CD4-positive, alpha-beta T cell treated with Interleukin-17A for 1 hour (primary cell): Measurements from ENCODE around the gene PPP1R13B.
"Not testable (repeated sequence)": the region's sequence is repeated elsewhere in the genome, so short reads cannot be mapped to it uniquely, and the experiment has no call there.

Source experiments
- DNase-seq: peaks from one replicate; pipeline ENCODE4 v3.0.0-alpha.2; 2020

Gene PPP1R13B, protein sequence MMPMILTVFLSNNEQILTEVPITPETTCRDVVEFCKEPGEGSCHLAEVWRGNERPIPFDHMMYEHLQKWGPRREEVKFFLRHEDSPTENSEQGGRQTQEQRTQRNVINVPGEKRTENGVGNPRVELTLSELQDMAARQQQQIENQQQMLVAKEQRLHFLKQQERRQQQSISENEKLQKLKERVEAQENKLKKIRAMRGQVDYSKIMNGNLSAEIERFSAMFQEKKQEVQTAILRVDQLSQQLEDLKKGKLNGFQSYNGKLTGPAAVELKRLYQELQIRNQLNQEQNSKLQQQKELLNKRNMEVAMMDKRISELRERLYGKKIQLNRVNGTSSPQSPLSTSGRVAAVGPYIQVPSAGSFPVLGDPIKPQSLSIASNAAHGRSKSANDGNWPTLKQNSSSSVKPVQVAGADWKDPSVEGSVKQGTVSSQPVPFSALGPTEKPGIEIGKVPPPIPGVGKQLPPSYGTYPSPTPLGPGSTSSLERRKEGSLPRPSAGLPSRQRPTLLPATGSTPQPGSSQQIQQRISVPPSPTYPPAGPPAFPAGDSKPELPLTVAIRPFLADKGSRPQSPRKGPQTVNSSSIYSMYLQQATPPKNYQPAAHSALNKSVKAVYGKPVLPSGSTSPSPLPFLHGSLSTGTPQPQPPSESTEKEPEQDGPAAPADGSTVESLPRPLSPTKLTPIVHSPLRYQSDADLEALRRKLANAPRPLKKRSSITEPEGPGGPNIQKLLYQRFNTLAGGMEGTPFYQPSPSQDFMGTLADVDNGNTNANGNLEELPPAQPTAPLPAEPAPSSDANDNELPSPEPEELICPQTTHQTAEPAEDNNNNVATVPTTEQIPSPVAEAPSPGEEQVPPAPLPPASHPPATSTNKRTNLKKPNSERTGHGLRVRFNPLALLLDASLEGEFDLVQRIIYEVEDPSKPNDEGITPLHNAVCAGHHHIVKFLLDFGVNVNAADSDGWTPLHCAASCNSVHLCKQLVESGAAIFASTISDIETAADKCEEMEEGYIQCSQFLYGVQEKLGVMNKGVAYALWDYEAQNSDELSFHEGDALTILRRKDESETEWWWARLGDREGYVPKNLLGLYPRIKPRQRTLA

DNA sequence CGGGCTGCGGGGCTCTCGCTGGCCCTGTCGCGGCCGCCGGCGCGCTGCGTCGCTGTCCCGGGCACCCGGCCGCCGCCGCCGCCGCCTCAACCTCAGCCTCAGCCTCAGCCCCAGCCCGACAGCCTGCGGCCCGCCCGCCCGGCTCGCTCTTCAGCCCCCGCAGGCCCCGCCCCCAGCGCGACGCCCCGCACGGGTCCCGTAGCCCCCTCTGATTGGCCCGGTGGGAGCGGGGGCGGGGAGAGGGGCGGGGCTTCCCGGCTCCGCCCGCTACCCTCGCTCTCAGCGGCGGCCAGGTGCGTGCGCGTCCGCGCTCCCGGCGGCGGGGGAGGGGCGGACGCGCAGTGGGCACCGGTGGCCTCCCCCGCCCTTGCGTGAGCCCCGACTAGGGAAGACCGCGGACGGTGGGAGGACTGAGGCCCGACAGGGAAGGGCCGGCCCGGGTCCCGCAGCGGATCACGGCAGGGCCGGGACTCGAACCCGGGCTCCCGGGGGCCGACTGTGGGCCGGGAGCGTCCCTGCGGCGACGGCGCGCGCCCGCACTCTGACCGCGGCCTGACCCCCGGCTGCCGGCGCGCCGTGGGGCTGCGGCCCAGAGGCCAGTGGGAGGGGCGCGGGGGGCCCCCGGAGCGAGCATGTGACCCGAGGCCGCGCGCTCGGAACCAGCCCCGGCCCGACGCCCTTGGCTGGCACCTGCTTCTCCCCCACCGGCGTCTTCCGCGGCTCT, at the start of gene PPP1R13B:
Gene PPP1R13B (minus strand): TSS at position 125 of the 724 bp plus-strand sequence. CDS start 268 bp downstream, outside the sequence.
- DNase-seq: peak; percentile 93

DNA sequence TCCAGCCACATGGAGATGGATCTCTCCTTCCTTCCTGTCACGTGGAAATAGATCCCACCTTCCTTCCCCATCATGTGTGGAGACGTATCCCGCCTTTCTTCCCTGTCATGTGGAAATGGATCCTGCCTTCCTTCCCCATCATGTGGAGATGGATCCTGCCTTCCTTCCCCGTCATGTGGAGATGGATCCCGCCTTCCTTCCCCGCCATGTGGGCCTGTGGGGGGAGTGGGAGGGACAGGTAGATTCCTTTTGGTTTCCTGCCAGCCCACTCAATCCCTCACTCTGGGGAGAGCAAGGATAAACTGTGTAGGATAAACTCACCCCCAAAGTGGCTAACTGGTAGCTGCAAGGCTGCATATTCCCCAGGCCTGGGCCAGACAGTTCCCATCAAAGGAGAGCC, 49.2 kb upstream of the PPP1R13B start:
- DNase-seq: no peak

DNA sequence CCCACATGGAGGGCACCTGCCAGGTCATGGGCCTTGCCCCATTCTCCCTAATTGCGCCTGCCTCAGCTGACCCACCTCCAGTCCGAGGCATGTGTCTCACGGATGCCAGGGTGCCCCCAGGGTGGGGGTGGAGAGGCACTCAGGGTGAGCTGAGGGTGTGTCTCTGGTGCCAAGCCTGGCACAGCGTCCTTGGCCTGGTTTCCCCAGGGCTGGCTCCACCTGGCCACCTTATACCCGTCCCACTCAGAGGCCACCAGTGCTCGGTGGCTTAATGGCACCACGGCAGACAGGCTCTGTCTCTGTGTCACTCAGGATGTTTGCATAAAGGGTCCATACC, 47.3 kb upstream of the PPP1R13B start:
- no peak for DNase-seq

DNA sequence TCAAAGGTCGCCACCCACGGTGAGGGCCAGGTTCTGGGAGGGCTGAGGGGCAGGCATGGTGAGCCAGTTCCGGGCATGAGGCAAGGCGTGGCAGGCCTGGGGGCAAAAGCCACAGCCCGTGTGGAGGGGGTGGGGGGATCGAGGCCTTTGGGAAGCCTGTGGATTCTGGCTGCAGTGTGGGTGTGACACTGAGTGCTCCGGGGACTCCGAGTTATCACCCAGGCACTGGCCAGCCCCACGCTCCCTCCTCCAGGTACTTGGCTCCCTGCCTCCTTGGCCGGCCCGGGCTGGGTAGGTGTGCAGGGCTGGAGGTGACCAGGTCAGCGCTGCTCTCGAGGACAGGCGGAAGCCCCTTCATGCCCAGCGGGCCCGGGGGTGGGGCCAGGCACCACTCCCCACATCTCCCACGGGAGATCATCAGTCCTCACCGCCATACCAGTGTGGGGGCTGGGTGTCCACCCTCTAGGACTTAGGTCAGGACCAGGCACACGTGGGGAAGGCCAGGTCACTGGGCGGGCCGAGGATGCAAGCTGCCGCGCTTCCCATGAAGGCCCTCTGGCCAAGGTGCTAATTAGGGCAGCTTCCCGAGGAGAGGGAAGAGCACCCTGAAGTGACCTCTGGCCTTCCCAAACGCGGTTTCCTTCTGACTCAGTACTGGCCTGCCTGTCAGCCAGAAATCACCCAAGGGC, 46.8 kb upstream of the PPP1R13B start:
- no peak for DNase-seq

DNA sequence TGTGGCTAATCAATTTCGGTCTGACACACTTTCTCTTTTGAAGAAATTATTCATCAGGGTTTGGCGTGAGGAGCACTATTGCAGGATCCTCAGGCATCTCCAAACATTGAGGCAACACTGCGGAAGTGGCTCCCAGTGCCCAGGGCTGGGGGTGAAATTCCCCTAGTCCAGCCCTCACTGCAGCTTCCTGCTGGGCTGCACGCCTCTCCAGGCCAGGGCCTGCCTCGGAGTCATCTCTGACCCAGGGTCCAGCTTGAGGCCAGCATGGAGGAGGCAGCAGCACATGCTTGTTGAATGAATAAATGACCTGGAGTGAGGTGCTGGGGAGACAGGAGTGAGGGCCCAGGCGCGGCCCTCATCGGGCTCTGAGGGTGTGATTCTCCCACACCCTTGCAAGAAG, 44.9 kb upstream of the PPP1R13B start:
- no peak for DNase-seq

DNA sequence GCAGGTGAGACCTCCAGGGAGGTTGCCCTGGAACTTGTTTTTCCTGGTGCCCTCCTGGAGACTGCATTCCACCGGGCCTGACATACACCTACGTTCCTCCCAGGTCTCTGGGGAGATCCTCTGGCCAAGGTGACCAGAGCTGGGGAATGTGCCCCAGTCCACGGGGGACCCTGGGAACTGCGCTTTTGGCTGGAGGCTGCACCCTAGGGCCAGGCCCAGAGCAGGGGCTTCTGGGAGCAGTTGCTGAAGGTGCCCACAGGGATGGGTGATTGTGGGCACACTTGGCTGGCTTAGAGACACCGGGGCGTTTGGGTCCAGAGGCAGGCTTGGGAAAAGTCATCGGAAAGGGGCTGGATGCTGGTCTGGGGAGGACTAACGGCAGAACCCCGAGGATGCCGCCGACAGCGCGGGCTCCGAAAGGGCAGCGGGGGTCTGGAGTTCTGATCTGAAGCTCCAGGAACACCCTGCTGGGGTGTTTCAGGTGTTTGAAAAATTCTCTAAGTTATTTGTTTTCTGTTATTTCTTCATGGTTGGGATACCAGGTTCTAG, 44.4 kb upstream of the PPP1R13B start:
- no peak for DNase-seq

DNA sequence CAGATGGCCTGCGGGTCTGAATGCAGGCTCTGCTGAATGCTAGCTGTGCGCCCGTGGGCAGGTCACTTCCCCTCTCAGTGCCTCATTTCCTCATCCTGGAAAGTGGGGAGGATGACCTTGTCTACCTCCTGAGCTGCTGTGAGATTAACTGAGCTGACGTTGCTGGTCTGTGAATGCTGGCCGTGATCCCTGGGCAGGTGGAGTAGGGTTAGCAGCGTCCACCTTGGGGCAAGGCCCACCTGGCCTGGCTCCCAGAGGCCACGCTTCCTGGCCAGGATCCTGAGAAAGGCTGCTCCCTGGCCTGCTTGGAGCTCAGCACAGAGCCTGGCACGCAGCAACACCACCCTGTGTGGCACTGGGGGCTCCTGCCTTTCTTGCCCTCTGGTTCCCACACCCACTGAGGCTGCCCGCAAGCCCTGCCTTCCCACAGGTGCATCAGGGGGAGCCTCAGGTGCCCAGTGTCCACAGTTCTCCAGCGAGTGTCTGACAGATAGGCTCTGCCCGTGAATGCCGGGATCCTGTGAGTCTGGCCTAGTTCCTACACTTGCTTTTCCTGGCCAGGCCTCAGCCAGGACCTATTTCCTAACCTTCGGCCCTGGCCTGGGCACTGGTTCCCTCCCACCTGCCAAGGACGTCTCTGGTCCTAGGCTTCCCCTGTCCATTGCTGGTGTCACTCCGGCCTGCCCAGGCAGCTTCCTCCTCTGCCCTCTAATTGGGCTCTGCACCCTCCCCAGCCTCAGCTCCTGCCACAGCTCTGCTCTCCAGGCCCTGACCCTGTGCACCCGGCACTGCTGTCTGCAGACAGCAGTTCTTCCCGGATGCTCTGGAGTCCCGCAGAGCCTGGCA, 43.7 kb upstream of the PPP1R13B start:
- DNase-seq: no peak

DNA sequence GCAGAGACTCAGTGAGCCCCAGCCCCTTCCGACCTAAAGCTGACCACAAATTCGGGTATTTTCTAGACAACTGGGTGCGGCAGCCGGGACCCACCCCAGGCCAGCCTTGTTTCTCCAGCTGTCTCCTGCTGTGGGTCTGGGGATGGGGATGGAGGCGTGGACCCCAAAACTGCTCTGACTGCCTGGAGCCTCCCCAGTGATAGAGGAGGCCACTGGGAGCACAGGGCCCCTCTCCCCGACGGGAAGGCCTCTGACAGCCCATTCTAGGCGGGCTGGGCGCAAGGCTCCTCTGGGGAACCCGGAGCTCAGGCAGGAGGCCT, 42.6 kb upstream of the PPP1R13B start:
- no peak for DNase-seq

DNA sequence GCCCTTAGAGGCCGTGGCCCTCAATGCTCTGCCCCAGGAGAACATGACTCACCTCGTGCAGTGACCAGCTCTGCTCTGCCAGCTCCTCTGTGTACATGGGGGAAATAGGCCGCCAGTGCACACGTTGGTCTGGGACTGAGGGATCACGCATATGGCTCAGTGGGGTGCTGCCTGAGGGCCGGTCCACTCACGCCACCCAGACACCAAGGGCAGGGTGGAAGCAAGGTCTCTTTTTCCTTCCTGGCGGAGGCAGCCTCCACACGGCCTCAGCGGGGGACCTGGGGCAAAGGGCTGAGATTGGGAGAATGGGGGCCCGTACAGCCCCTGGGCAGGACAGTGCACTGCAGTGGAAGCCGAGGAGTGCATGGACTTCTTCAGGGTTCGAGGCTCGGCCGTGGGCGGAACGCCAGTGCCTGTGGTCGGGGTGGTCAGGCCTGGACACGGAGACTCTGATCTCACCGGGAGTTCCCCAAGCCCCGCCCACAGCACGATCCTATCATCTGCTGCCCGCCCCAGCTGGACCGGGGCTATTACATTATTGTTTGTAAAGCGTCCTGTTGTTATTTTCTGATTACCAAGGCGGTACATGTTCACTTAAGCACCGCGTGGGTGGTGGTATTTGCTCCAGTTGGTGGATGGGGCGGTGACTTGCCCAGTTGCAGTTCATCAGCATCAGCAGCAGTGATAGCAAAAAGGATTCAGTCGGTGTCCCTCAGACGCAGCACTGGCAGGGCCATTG, 42.1 kb upstream of the PPP1R13B start:
- DNase-seq: no peak

DNA sequence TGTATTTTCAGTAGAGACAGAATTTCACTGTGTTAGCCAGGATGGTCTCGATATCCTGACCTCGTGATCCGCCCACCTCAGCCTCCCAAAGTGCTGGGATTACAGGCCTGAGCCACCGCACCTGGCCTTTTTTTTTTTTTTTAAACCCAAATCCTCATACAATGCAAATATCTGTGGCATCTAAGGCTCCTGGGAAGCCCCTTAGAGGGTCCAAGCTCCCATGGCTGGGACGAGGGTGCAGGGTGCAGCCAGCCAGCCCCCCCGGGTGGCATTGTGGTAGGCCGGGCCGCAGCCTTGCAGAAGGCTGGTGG, 41.6 kb upstream of the PPP1R13B start:
- not testable (repeated sequence) for DNase-seq

DNA sequence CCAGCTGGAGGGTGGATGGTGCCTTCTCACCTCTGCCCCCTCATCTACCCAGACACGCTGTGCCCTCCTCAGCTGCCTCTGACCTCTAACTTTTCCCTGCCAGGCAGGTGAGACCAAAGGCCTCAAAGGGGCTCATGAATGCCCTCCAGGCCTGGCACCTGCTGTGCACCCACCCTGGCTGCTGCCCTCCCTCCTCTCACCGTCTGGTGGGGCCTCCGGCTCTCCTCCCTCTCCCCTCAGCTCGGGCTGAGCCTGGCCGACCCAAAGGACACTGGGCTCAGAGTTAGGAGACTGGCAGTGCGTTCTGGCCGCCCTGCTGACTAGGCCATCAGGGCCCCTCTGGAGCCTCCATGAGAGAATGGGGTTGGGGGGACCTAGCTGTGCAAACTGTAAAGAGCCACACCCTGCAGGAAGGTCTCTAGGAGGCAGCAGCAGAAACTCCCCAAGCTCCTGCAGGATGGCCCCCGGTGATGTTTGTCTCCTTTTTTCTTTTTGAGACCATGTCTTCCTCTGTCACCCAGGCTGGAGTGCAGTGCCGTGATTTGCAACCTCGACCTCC, 40.3 kb upstream of the PPP1R13B start:
- DNase-seq: no peak

DNA sequence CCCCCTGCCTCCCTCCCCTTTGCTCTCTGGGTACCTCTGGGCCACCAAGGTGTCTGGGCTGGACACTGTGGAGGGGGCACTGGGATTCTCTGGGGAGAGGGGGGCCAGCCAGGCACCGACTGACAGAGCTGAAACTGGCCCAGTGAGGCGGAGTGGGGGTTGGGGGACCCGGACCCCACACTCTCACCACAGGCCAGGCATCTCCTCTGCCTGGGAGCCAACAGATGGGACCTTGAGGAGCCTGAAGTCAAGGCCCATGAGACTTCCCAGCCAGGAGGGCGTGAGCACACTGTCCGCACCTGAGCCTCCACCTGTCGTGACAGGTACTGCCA, 39.8 kb upstream of the PPP1R13B start:
- no peak for DNase-seq

DNA sequence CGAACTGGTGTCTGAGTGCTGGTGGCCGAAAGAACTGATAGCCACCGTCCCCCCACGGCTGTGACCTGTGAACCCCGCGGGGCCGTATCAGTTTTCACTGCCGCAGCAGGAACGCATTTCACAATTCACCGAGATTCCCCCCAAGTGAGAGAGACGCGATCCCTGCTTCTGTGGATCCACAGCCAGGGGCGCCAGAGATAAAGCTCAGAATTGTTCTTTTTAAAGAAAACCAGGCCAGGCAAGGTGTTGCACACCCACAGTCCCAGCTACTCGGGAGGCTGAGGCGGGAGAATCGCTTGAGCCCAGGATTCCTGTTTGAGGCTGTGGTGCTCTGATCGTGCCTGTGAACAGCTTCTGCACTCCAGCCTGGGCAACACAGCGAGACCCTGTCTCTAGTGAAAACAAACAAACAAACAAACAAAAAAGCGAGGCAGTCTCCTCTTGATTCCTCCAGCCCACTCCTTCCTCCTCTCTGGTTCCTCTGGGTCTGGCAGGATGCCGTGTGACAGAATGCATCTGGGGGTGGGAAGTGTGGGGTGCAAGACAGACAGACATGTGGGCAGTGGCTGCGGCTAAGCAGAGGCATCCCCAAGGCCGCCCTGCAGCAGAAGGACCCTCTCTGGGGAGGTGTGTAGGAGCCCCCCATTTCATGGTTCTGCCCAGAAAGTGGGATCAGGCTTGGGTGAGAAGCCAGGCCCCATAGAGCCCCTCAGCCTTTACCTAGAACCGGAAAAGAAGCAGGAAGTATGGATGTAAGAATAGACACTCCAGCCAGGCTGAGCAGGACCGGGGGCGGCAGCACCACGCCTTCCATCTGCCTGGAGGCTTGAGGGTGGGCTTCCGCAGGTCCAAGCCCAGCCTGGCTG, 39.2 kb upstream of the PPP1R13B start:
- no peak for DNase-seq

DNA sequence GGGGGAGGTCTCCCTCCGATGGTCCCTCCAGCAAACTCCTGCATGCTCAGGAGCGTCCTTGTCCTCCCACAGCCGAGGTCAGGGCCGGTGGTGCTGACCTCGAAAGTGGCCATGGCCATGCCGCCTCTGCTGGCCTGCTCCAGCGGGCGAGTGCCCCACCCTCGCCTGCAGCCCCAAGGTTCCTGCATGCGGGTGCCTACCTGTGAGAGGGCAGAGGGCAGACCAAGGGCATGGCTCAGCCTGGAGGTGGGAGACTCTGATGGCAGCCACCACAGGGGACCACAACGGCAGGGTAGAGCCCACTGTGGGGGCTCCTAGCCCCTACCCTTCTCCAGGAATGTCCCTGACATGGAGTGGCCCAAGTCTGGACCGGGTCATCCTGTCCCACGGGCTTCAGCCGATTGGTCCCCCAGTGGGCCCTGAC, 38.1 kb upstream of the PPP1R13B start:
- DNase-seq: no peak

DNA sequence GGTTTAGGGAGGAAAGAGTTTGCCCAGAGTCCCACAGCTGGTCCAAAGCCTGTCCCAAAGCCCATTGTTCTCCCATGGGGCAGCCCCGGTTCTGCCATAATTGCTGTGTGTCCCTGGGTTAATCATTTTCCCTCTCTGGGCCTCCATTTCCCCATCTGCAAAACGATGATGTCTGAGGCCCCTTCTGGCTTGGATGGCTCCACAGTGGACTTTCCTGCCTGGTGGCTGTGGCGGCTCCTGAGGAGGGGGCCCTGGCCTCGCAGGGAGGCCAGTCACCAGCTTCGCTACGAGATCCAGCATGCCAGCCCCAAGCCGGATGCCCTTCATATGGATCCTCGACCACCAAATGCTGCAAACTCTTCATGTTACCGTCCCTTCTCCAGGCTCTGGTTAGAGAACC, 37.5 kb upstream of the PPP1R13B start:
- DNase-seq: no peak

DNA sequence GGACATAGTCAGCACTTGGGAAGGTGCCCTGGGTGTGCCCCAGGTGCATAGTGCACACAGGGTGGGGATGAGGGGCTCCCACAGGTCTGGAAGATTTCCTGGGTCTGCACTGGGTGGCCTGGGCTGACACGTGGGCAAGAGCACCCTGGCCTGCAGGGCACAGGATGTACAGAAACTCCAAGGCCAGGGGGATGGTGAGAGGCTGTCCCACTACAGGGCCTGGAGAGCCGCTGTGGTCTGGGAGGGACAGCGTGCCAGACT, 35.8 kb upstream of the PPP1R13B start:
- no peak for DNase-seq

DNA sequence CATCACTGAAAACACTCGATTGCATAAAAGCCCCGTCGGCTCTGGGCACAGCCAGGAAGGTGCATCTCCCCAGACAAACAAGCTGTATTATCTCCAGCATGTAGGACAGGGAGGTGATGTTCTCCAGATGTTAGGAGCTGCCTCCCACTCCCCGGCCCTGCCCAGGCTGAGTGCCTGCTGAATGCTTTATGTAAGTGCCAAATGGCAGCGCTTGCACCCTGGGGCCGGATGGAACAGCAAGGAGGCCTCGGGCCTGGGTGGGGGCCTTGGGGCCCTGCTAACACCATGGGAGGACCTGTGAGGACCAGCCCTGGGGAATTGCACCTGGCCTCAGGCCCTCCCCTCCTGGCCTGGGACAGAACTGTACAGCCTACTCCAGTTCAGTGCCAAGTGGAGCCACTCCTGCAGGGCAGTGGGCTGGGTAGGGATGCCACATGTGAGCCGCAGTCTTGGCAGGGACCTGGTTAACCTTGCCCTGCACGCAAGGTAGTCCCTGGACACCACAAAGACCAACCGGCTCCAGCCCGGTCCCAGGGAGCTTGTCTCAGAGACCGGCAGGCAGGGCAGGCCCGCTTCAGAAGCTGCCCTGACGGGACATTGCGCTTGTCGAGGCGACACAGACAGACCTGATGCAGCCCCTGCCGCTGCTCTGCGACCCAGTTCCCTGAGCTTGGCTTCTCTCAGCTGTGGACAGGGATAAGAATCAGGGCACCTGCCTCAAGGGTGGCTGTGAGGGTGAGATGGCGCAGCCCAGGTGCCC, 35.3 kb upstream of the PPP1R13B start:
- DNase-seq: no peak

DNA sequence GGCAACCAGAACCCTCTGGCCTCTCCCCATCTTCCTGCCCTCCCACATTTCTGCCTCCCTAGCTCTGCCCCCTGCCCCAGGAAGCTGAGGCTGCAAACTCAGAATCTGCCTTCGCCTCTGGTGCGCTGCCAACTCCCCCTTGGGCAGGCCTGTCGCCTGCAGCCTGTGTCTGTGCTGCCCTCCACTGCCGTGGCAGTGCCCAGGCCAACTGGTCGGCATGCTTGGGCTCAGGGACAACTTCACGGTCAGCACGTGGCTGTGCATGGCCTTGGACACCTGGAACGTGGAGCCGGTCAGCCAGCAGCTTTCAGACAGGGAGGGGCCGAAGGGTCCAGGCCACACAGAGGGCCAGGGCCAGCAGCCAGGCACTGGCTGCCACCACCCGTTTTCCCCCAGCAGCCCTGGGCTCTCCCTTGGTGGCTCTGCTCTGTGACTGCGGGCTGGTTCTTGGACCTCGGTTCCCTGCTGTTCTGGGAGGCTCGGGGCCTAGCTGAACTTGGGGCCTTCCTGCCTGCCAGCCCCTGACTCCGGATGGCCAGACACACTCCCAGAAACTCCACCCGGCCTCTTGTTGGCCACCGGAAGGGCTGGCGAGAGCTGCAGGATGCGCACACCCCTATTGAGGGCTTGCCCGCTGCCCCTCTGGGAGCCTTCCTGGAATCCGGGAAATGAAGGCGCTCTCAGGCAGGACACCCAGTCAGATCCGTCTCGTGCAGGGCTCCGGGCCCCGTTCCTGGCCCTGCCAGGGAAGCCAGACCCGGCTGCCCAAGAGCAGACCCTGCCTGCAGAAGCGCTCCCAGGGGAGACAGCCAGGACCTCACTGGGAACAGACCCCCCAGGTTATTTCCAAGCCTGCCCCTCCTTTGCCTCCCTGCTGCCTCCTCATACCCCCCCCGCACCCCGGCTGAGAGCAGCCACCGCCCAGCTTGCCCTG, 34.2 kb upstream of the PPP1R13B start:
- DNase-seq: no peak
